HG03039 (cell line): ENCODE measurements around the gene SURF6.

Experiments used
- ATAC-seq: cut with Tn5 transposase; IDR thresholded peaks from one replicate; pipeline ENCODE4 v1.9.1; 2021; ENCODE audit warnings: mild to moderate bottlenecking, moderate library complexity; ENCODE audit not compliant: unreplicated experiment

SURF6 gene

GRCh38 chr9:133368249-133368881 is 32.4 kb upstream of the SURF6 start:
- no peak for ATAC-seq

GRCh38 chr9:133367778-133368177 is 31.8 kb upstream of the SURF6 start:
- ATAC-seq: no peak

- ATAC-seq: no peak
Measured at GRCh38 chr9:133367221-133367620, 31.2 kb upstream of the SURF6 start.

GRCh38 chr9:133366435-133366834 is 30.4 kb upstream of the SURF6 start:
- ATAC-seq: no peak

- no peak for ATAC-seq
Measured at GRCh38 chr9:133362359-133363044, 26.5 kb upstream of the SURF6 start.

- no peak for ATAC-seq
Measured at GRCh38 chr9:133361507-133362092, 25.6 kb upstream of the SURF6 start.

- ATAC-seq: no peak
Measured at GRCh38 chr9:133360400-133361393, 24.7 kb upstream of the SURF6 start.

- no peak for ATAC-seq
Measured at GRCh38 chr9:133359399-133360175, 23.6 kb upstream of the SURF6 start.

- no peak for ATAC-seq
Measured at GRCh38 chr9:133357656-133358055, 21.7 kb upstream of the SURF6 start.

GRCh38 chr9:133356391-133357091 is 20.6 kb upstream of the SURF6 start, which contains the start of the genes SURF1 and SURF2:
Gene SURF1 (minus strand): TSS chr9:133356487. CDS start chr9:133356453, 34 bp downstream.
Gene SURF2 (plus strand): TSS chr9:133356550. CDS start chr9:133356593, 43 bp downstream.
- ATAC-seq: peak; percentile 52

- ATAC-seq: peak; percentile 24
Measured at GRCh38 chr9:133355881-133356357, 19.9 kb upstream of the SURF6 start.

- no peak for ATAC-seq
Measured at GRCh38 chr9:133354766-133355165, 18.8 kb upstream of the SURF6 start.

GRCh38 chr9:133353548-133353947 is 17.6 kb upstream of the SURF6 start:
- ATAC-seq: no peak

- ATAC-seq: no peak
Measured at GRCh38 chr9:133352635-133353340, 16.8 kb upstream of the SURF6 start.

- no peak for ATAC-seq
Measured at GRCh38 chr9:133351908-133352634, 16.1 kb upstream of the SURF6 start.

- ATAC-seq: no peak
Measured at GRCh38 chr9:133351526-133351907, 15.5 kb upstream of the SURF6 start.

GRCh38 chr9:133349965-133350616 is 14.1 kb upstream of the SURF6 start:
- ATAC-seq: no peak
